OCI-LY7 (cell line): Measurements from ENCODE around the gene TAF6. TPM values are rescaled to one million over a fixed set of nuclear protein-coding genes. Genes with fewer than 3 reads are reported as not detected.

Experiments
- BruUV-seq: library from RNA; stranded (reverse); fragments of 400-500 nt; replicated peaks from 2 replicates; lab custom pipeline; 2021; lab: Mats Ljungman, UMichigan
- CTCF ChIA-PET: fragments of 300-600 bp; sonication (Branson Sonifier 250); formaldehyde crosslinking; loops from one replicate; lab custom pipeline; 2022; ENCODE audit warnings: antibody characterized with exemption; ENCODE audit not compliant: unreplicated experiment; lab: Charles Lee
- POLR2A ChIA-PET: fragments of 300-600 bp; sonication (Branson Sonifier 250); formaldehyde crosslinking; loops from one replicate; lab custom pipeline; 2022; ENCODE audit warnings: antibody characterized with exemption; lab: Charles Lee
- DNase-seq: peaks from one replicate; pipeline ENCODE4 v3.0.0-alpha.2; 2015; ENCODE audit warnings: low spot score
- H2AFZ ChIP-seq: fragments of 200-600 bp; sonication (generic), shearing (Covaris generic); 2 replicates; pipeline ENCODE4 v1.6.1; 2014; ENCODE audit warnings: mild to moderate bottlenecking, antibody characterized with exemption, low read length, moderate library complexity
- H3K27ac ChIP-seq: fragments of 200-600 bp; sonication (generic); 2 replicates; pipeline ENCODE4 v1.5.1; 2014; ENCODE audit warnings: mixed run types, low read depth, mild to moderate bottlenecking, moderate library complexity, low read length, inconsistent platforms; ENCODE audit not compliant: poor library complexity, severe bottlenecking
- H3K36me3 ChIP-seq: fragments of 200-600 bp; sonication (generic); 2 replicates; pipeline ENCODE4 v1.6.1; 2014; ENCODE audit warnings: mild to moderate bottlenecking, antibody characterized with exemption, low read length, moderate library complexity, mixed read lengths; ENCODE audit not compliant: insufficient read depth
- H3K4me1 ChIP-seq: fragments of 200-600 bp; sonication (generic); 2 replicates; pipeline ENCODE4 v1.5.1; 2014; ENCODE audit warnings: mild to moderate bottlenecking, low read length; ENCODE audit not compliant: insufficient read depth, poor library complexity, severe bottlenecking
- H3K4me2 ChIP-seq: fragments of 200-600 bp; sonication (generic); 2 replicates; pipeline ENCODE4 v1.6.1; 2014; ENCODE audit warnings: mild to moderate bottlenecking, low read length
- H3K4me3 ChIP-seq: fragments of 200-600 bp; sonication (generic); 2 replicates; pipeline ENCODE4 v1.5.1; 2014; ENCODE audit warnings: mild to moderate bottlenecking, low read depth, low read length; ENCODE audit not compliant: poor library complexity, severe bottlenecking
- H3K79me2 ChIP-seq: fragments of 200-600 bp; sonication (generic); 2 replicates; pipeline ENCODE4 v1.6.1; 2016; ENCODE audit warnings: low read depth, mild to moderate bottlenecking, low read length, moderate library complexity, mixed read lengths; ENCODE audit not compliant: insufficient read depth
- H3K9me2 ChIP-seq: fragments of 200-600 bp; sonication (generic); 2 replicates; pipeline ENCODE4 v1.6.1; 2016; ENCODE audit warnings: mild to moderate bottlenecking, low read length, mixed read lengths; ENCODE audit not compliant: insufficient read depth
- H3K9me3 ChIP-seq: fragments of 200-600 bp; sonication (generic); 2 replicates; pipeline ENCODE4 v1.6.1; 2014; ENCODE audit warnings: mild to moderate bottlenecking, mixed run types, low read length, mixed read lengths
- H4K20me1 ChIP-seq: fragments of 200-600 bp; sonication (generic); 2 replicates; pipeline ENCODE4 v1.6.1; 2014; ENCODE audit warnings: mild to moderate bottlenecking, antibody characterized with exemption, low read length, moderate library complexity, mixed read lengths; ENCODE audit not compliant: insufficient read depth
- EZH2phosphoT487 ChIP-seq: fragments of 200-600 bp; sonication (generic); IDR thresholded peaks from 2 replicates; pipeline ENCODE4 v1.6.1; 2018; ENCODE audit warnings: low read depth, borderline replicate concordance, mild to moderate bottlenecking, mixed run types, antibody characterized with exemption, low read length, moderate library complexity, mixed read lengths
- intact Hi-C: fragments of 100-400 bp; cut with micrococcal nuclease; formaldehyde crosslinking; loops from one replicate; pipeline ENCODE4 v1.10.0; 2022; ENCODE audit not compliant: unreplicated experiment
- total RNA-seq, 2 experiments: library from RNA; depleted of rRNA in 1 of 2; stranded (reverse); fragments of >200 nt in 1 of 2; shearing (Covaris generic) in 1 of 2; gene quantifications; 2 replicates each; pipeline ENCODE4 v1.2.3, GENCODE V29; 2014 to 2022
- TF ChIP-seq, protein P1 (sequence below): fragments of 200-600 bp; sonication (generic); conservative IDR thresholded peaks from 2 replicates; pipeline ENCODE4 v1.5.1; 2014; ENCODE audit warnings: mild to moderate bottlenecking, antibody characterized with exemption, low read length, moderate library complexity, mixed read lengths

Gene TAF6
- total RNA-seq, 2 experiments from 2014 or later, result 28.0 to 71.0 TPM

DNA sequence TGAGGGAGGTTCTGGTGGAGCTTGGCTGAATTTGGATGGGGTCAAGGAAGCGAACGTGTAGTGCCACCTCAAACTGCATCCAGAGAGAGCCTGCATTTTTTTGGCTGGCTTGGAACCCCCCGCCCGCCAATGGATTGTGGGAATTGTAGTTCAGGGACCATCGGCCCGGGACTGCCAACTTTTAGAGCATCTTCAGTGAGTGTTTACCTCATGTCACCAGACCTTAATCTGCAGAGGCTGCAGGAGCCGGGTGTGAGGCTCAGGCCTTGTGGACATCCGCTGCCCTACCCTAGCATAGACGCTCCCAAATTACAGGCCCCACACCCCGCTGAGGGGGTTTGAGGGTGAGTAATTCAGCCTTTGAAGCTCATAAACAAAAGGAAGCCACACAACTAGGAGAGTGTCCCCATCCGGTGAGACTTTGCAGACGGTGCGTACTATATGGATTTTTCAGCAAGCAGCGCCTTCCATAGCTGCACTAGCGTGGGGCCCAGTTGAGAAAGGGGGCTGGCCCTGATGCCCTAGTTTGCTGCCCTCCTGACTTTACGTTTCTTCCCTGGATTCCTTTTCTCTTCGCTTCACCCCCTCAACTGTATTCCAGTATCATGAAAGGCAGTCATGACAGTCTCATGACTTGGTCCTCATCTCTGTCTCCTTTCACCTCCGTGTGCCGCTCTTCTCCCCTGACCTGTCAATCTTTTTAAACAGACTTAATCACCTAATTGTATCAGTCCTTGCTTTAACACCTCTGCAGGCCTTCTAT lies 993 bp upstream of the TAF6 start:
- DNase-seq, result peak; percentile 77
- BruUV-seq, result TSS peak; percentile 85

DNA sequence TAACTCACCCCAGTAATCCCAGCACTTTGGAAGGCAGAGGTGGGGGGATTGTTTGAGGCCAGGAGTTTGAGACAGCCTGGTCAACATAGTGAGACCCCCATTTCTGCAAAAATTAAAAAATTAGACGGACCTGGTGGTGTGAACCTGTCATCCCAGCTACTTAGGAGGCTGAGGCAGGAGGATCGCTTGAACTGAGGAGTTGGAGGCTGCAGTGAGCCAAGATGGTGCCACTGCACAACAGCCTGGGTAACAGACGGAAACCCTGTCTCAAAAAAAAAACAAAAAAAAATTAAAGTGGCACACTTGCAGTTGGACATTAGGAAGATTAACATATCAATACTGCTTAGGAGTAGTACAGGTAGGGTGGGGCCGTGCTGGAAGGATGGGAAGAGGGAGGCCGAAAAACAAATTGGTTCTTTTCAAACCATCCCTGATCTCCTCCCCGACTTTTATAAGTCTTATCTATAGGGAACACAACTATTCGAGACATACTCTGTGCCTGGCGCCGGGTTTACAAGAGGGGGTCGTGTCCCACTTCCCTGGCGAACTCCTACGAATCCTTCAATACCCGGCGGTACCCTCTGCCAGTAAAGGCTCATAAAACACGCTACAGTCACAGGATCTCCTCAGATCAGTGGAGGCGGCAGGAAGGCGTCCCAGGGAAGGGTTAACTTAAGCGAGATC lies 628 bp downstream of the TAF6 start:
- TF ChIP-seq EZH2phosphoT487, result no peak
- TF ChIP-seq, protein P1, sequence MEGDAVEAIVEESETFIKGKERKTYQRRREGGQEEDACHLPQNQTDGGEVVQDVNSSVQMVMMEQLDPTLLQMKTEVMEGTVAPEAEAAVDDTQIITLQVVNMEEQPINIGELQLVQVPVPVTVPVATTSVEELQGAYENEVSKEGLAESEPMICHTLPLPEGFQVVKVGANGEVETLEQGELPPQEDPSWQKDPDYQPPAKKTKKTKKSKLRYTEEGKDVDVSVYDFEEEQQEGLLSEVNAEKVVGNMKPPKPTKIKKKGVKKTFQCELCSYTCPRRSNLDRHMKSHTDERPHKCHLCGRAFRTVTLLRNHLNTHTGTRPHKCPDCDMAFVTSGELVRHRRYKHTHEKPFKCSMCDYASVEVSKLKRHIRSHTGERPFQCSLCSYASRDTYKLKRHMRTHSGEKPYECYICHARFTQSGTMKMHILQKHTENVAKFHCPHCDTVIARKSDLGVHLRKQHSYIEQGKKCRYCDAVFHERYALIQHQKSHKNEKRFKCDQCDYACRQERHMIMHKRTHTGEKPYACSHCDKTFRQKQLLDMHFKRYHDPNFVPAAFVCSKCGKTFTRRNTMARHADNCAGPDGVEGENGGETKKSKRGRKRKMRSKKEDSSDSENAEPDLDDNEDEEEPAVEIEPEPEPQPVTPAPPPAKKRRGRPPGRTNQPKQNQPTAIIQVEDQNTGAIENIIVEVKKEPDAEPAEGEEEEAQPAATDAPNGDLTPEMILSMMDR, result no peak
- peak overlapping the region; percentile 84; the same call in 1 of the 2 replicates for H2AFZ ChIP-seq
- peaks cover 27% of the 10 kb centered on the region for H3K36me3 ChIP-seq
- peak overlapping the region; percentile 73 for H3K27ac ChIP-seq
- intact Hi-C loops, result loop anchor here (1.0 kb wide), 1 partner anchor 17 kb away; the partner anchor contains the start of genes AP4M1 and MCM7
- no peaks in the 10 kb centered on the region for H4K20me1 ChIP-seq
- peak overlapping the region; percentile 80 for H3K4me3 ChIP-seq
- no peak for DNase-seq
- no peaks in the 10 kb centered on the region for H3K9me3 ChIP-seq
- ChIA-PET POLR2A (interaction anchor here (0.6 to 0.9 kb wide), 2 partner anchors 15 to 17 kb away, joined by 3 read pairs; no protein-coding TSS in a partner anchor), CTCF (no interaction called here)
- H3K79me2 ChIP-seq, result peaks cover 19% of the 10 kb centered on the region; the same call in 1 of the 2 replicates
- H3K4me2 ChIP-seq, result peak overlapping the region; percentile 85
- H3K9me2 ChIP-seq, result no peaks in the 10 kb centered on the region
- BruUV-seq, result TSS peak; percentile 75
- H3K4me1 ChIP-seq, result peaks cover 11% of the 10 kb centered on the region

More for the DNA sequence above, 993 bp upstream of the TAF6 start:
- peaks cover 20% of the 10 kb centered on the region; the same call in 1 of the 2 replicates for H3K79me2 ChIP-seq
- H3K9me3 ChIP-seq, result no peaks in the 10 kb centered on the region
- H3K4me1 ChIP-seq, result peaks cover 23% of the 10 kb centered on the region
- no peaks in the 10 kb centered on the region for H4K20me1 ChIP-seq
- H3K9me2 ChIP-seq, result no peaks in the 10 kb centered on the region
- H3K36me3 ChIP-seq, result peaks cover 32% of the 10 kb centered on the region
- peak overlapping the region; percentile 84 for H2AFZ ChIP-seq
- peak overlapping the region; percentile 85 for H3K4me2 ChIP-seq
- CTCF ChIA-PET, result interaction anchor here (0.6 kb wide), 1 partner anchor 32 kb away, joined by 3 read pairs; no protein-coding TSS in a partner anchor
- POLR2A ChIA-PET, result interaction anchor here (0.6 to 2.2 kb wide), 6 partner anchors 18 to 97 kb away, joined by 3 to 10 read pairs (median 4); partner anchors contain the start of genes AP4M1, LAMTOR4 and MCM7
- intact Hi-C loops, result loop anchor here (1.0 kb wide), 1 partner anchor 19 kb away; the partner anchor contains the start of genes AP4M1 and MCM7
- H3K4me3 ChIP-seq, result peak overlapping the region; percentile 80
- peak overlapping the region; percentile 73 for H3K27ac ChIP-seq
- no peak for TF ChIP-seq EZH2phosphoT487
- TF ChIP-seq, protein P1, result 0 out of 2 replicates have a peak, but pooled peaks have one; percentile 27
